Ishikawa (cell line): ENCODE measurements around the gene SMC6.

Source experiments
- CEBPB ChIP-seq: IDR thresholded peaks from 2 replicates; pipeline ENCODE4 v1.6.1; 2012
- CREB1 ChIP-seq: IDR thresholded peaks from 2 replicates; pipeline ENCODE4 v1.6.1; 2012; ENCODE audit warnings: low read depth
- EGR1 ChIP-seq: IDR thresholded peaks from 2 replicates; pipeline ENCODE4 v1.6.1; 2012
- EP300 ChIP-seq: IDR thresholded peaks from 2 replicates; pipeline ENCODE4 v1.6.1; 2012; ENCODE audit warnings: borderline replicate concordance
- FOXM1 ChIP-seq: IDR thresholded peaks from 2 replicates; pipeline ENCODE4 v1.6.1; 2012; ENCODE audit warnings: low read depth, borderline replicate concordance
- NFIC ChIP-seq: IDR thresholded peaks from 2 replicates; pipeline ENCODE4 v1.6.1; 2012
- RAD21 ChIP-seq: IDR thresholded peaks from 2 replicates; pipeline ENCODE4 v1.6.1; 2012; ENCODE audit warnings: low read depth
- REST ChIP-seq: IDR thresholded peaks from 2 replicates; pipeline ENCODE4 v1.6.1; 2012; ENCODE audit warnings: low read depth, mild to moderate bottlenecking
- TAF1 ChIP-seq: IDR thresholded peaks from 2 replicates; pipeline ENCODE4 v1.6.1; 2012; ENCODE audit warnings: low read depth, mild to moderate bottlenecking
- TCF12 ChIP-seq: IDR thresholded peaks from 2 replicates; pipeline ENCODE4 v1.6.1; 2012; ENCODE audit warnings: low read depth
- TEAD4 ChIP-seq: IDR thresholded peaks from 2 replicates; pipeline ENCODE4 v1.6.1; 2012
- USF1 ChIP-seq: IDR thresholded peaks from 2 replicates; pipeline ENCODE4 v1.6.1; 2012
- YY1 ChIP-seq: IDR thresholded peaks from 2 replicates; pipeline ENCODE4 v1.6.1; 2012; ENCODE audit warnings: low read depth
- ZBTB7A ChIP-seq: IDR thresholded peaks from 2 replicates; pipeline ENCODE4 v1.6.1; 2012; ENCODE audit warnings: low read depth
- TF ChIP-seq, protein P1 (sequence below): IDR thresholded peaks from 2 replicates; pipeline ENCODE4 v1.6.1; 2012

Gene SMC6

DNA sequence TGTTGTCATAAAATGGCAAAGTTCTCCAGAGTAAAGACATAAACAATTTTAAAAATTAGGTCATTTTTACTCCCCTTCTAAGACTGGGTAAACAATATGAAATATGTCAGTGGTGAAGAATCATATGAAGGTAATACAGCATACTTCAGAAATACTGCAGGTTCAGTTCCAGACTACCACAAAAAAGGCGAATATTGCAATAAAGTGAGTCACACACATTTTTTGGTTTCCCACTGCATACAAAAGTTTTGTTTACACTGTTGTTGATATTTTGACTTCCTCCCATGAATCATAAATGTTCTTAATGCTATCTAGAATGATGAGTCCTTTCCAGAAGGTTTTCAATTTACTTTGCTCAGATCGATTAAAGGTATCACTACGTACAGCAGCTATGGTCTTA, 73.5 kb downstream of the SMC6 start:
- TF ChIP-seq USF1 (no peak), CREB1 (no peak), CEBPB (no peak), RAD21 (no peak), TCF12 (no peak), ZBTB7A (no peak), REST (no peak), EP300 (no peak), FOXM1 (no peak)
- TF ChIP-seq, protein P1, sequence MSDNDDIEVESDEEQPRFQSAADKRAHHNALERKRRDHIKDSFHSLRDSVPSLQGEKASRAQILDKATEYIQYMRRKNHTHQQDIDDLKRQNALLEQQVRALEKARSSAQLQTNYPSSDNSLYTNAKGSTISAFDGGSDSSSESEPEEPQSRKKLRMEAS, result no peak

DNA sequence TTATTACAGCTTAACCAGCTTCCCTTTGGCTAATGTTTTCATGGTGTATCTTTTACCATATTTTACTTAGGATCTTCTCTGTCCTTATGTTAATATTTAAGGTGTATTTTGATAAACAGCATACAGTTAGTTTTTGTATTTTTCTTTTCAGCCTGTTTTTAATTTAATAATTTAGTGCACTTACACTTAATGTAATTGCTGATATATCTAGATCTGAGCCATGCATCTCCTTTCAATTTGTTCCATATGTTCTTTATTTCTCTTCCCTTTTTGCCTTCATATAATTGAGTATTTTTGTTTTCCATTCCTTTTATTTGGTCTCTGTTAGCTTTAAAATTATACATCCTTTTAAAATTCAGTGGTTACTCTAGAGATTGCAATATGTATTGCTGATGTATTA, 78.8 kb downstream of the SMC6 start:
- no peak for TF ChIP-seq RAD21
- no peak for TF ChIP-seq TEAD4
- TF ChIP-seq CEBPB, result no peak
- no peak for TF ChIP-seq YY1
- TF ChIP-seq TCF12, result no peak
- no peak for TF ChIP-seq ZBTB7A
- TF ChIP-seq, protein P1, result no peak
- TF ChIP-seq EGR1, result no peak
- TF ChIP-seq FOXM1, result no peak
- TF ChIP-seq CREB1, result no peak
- TF ChIP-seq USF1, result no peak
- no peak for TF ChIP-seq NFIC
- no peak for TF ChIP-seq EP300

- TF ChIP-seq, protein P1, result no peak
- no peak for TF ChIP-seq YY1
- TF ChIP-seq TAF1, result no peak
- no peak for TF ChIP-seq FOXM1
- no peak for TF ChIP-seq TCF12
- no peak for TF ChIP-seq USF1
- no peak for TF ChIP-seq CEBPB
- no peak for TF ChIP-seq EP300
- no peak for TF ChIP-seq ZBTB7A
- TF ChIP-seq TEAD4, result no peak
- no peak for TF ChIP-seq REST
- TF ChIP-seq RAD21, result no peak
- no peak for TF ChIP-seq NFIC
- TF ChIP-seq EGR1, result no peak
These were observed 80.9 kb downstream of the SMC6 start for GRCh38 chr2:17672583-17673317.

DNA sequence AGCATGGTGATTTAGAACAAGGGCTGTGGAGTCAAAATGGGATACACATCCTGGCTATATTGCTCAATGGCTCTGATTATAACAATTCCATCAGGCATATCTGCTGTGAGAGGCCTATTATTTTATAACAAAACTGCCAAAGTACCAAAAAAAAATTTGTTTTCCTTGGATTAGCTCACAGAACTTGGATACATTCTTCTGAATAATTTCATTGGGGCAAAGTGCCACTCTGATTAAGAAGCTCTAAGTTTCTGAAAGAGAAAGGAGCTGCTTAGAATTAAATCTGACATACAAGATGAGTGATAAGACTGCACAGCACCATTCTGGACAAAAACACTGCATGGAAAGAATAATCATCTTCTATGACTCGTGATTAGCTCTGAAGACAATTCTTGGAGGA, 85.7 kb downstream of the SMC6 start:
- no peak for TF ChIP-seq REST
- no peak for TF ChIP-seq ZBTB7A
- no peak for TF ChIP-seq TEAD4
- no peak for TF ChIP-seq RAD21
- no peak for TF ChIP-seq USF1
- TF ChIP-seq, protein P1, result no peak
